HG02763 (cell line): ENCODE data around the gene WWP2.
"Not testable (repeated sequence)": the region's sequence is repeated elsewhere in the genome, so short reads cannot be mapped to it uniquely, and the experiment has no call there.

Source experiments
- ATAC-seq: cut with Tn5 transposase; IDR thresholded peaks from one replicate; pipeline ENCODE4 v1.9.1; 2021; ENCODE audit warnings: mild to moderate bottlenecking, moderate library complexity; ENCODE audit not compliant: unreplicated experiment

Gene WWP2

GRCh38 chr16:69745232-69745612 is 16.9 kb upstream of the WWP2 start:
- ATAC-seq = no peak

- no peak for ATAC-seq
Observed at GRCh38 chr16:69745959-69746358, 16.2 kb upstream of the WWP2 start.

GRCh38 chr16:69747115-69747514 is 15.0 kb upstream of the WWP2 start:
- no peak for ATAC-seq

GRCh38 chr16:69748694-69749345 is 13.3 kb upstream of the WWP2 start:
- no peak for ATAC-seq

- no peak for ATAC-seq
Observed at GRCh38 chr16:69754143-69754468, 8.0 kb upstream of the WWP2 start.

GRCh38 chr16:69754469-69755310 is 7.4 kb upstream of the WWP2 start, which contains the start of gene NOB1:
NOB1 (minus strand) TSS chr16:69754926; CDS start chr16:69754910, 16 bp downstream.
- peak; percentile 99 for ATAC-seq

GRCh38 chr16:69756705-69757104 is 5.4 kb upstream of the WWP2 start:
- no peak for ATAC-seq

- not testable (repeated sequence) for ATAC-seq
Observed at GRCh38 chr16:69757375-69757774, 4.8 kb upstream of the WWP2 start.

- ATAC-seq = no peak
Observed at GRCh38 chr16:69762814-69763598, 874 bp downstream of the WWP2 start.

GRCh38 chr16:69763599-69763942 is 1.4 kb downstream of the WWP2 start:
- no peak for ATAC-seq

GRCh38 chr16:69767459-69768229 is 5.5 kb downstream of the WWP2 start:
- ATAC-seq = no peak

GRCh38 chr16:69768666-69769065 is 6.5 kb downstream of the WWP2 start:
- no peak for ATAC-seq

- no peak for ATAC-seq
Observed at GRCh38 chr16:69769404-69769803, 7.3 kb downstream of the WWP2 start.

- ATAC-seq = no peak
Observed at GRCh38 chr16:69771651-69771967, 9.5 kb downstream of the WWP2 start.

GRCh38 chr16:69773260-69773947 is 11.3 kb downstream of the WWP2 start:
- ATAC-seq = no peak

GRCh38 chr16:69775563-69775962 is 13.4 kb downstream of the WWP2 start:
- no peak for ATAC-seq

GRCh38 chr16:69779724-69780123 is 17.6 kb downstream of the WWP2 start:
- ATAC-seq = no peak

GRCh38 chr16:69781118-69781517 is 19.0 kb downstream of the WWP2 start:
- ATAC-seq = no peak

- no peak for ATAC-seq
Observed at GRCh38 chr16:69784586-69784985, 22.5 kb downstream of the WWP2 start.

- ATAC-seq = no peak
Observed at GRCh38 chr16:69787883-69788282, 25.8 kb downstream of the WWP2 start.
